ENCODE data around the gene RNF31.

The RNF31 gene

GRCh38 chr14:24181371-24182077 lies 34.2 kb downstream of the RNF31 start:
- H3K4me3 ChIP-seq (ENCODE audit: low read depth, low read length): no peak overlapping the region
- TF ChIP-seq, protein P1, sequence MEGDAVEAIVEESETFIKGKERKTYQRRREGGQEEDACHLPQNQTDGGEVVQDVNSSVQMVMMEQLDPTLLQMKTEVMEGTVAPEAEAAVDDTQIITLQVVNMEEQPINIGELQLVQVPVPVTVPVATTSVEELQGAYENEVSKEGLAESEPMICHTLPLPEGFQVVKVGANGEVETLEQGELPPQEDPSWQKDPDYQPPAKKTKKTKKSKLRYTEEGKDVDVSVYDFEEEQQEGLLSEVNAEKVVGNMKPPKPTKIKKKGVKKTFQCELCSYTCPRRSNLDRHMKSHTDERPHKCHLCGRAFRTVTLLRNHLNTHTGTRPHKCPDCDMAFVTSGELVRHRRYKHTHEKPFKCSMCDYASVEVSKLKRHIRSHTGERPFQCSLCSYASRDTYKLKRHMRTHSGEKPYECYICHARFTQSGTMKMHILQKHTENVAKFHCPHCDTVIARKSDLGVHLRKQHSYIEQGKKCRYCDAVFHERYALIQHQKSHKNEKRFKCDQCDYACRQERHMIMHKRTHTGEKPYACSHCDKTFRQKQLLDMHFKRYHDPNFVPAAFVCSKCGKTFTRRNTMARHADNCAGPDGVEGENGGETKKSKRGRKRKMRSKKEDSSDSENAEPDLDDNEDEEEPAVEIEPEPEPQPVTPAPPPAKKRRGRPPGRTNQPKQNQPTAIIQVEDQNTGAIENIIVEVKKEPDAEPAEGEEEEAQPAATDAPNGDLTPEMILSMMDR (IDR thresholded peaks at IDR 0.05; ENCODE audit: low read depth, low read length): no peak

GRCh38 chr14:24182110-24182882 lies 35.0 kb downstream of the RNF31 start:
- TF ChIP-seq, protein P1 (IDR thresholded peaks at IDR 0.05; ENCODE audit: low read depth, low read length): no peak

DNA sequence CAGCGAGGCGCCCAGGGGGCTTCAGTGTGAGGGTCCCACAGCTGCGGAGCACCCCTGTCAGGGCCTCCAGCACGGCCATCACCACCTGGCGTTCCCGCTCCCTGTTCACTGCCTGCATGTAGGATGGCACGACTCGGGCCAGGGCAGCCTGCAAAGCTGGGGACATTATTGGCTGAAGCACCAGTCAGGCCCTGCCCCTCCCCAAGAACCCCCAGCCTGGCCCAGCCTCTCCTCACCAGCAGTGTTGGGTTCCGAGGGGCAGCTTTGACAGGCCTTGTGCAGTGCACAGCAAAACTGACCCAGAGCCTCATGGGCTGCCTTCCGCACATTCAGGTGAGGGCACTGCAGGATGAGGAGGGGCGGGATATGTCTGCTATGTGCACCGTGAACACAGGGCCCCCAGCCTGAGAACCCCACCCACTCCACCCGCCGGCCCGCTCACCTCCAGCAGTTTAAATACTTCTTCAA lies 35.8 kb downstream of the RNF31 start:
- no peak overlapping the region for H3K4me3 ChIP-seq (ENCODE audit: low read depth, low read length)
- TF ChIP-seq, protein P1 (IDR thresholded peaks at IDR 0.05; ENCODE audit: low read depth, low read length): no peak

More at GRCh38 chr14:24182110-24182882, 35.0 kb downstream of the RNF31 start:
- no peak overlapping the region for H3K4me3 ChIP-seq (ENCODE audit: low read depth, low read length)

DNA sequence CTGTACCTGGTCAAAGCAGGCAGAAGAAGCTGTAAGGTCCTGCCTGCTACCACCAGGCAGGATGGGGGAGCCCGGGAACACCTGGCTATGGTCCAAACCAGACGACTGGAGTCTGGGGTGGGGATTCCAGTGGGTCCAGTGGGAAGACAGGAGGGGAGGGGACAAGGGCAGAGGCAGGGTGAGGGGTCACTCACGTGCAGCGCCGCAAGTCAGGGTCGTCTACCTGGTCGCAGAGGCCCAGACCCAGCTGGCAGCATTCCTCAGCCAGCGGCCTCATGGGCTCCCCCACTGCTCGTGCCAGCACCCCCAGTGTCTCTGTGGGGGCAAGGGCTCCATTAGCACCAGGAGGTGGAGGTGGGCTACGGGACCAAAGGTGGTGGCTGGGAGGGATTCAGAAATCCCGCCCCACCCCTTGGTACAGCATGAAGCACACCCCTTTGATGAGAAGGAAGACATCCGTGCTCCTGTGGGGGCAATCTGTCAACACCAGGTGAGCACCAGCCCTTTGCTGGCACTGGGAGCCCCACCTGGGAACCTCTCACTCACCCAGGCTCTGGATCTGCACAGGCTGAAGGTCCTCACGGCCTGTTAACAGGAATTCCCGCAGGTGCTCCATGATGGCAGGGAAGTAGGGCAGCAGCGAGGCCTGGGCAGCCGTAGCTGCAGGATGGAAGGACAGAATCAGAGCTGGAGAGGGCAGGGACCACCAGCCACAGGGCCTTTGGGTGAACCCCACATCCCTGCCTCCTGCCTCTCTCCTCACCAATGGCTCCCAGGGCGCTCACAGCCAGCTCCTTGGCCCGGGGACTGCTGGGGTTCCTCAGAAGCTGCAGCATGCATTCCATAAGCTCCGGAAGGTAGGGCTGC lies 37.0 kb downstream of the RNF31 start:
- H3K4me3 ChIP-seq (ENCODE audit: low read depth, low read length): no peak overlapping the region
- TF ChIP-seq, protein P1 (IDR thresholded peaks at IDR 0.05; ENCODE audit: low read depth, low read length): no peak

DNA sequence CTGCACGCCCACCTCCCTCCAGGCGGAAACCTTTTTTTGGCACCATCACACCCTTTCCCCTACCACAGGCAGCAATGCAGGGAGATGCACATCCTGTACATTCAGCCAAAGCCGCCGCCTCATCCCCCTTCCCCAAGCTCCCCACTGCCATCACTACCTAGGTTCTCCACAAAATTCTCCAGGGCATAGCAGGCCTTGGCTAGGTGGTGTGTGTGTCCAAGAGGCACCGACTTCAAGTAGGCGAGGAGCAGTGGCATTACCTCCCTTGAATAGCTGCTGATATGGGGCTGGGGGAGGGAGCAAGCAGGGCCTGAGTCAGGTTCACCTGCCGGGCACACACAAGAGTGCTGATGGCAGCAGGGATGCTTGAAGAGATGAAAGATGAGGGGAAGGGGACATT lies 37.7 kb downstream of the RNF31 start:
- H3K4me3 ChIP-seq (ENCODE audit: low read depth, low read length): no peak overlapping the region
- TF ChIP-seq, protein P1 (IDR thresholded peaks at IDR 0.05; ENCODE audit: low read depth, low read length): no peak

DNA sequence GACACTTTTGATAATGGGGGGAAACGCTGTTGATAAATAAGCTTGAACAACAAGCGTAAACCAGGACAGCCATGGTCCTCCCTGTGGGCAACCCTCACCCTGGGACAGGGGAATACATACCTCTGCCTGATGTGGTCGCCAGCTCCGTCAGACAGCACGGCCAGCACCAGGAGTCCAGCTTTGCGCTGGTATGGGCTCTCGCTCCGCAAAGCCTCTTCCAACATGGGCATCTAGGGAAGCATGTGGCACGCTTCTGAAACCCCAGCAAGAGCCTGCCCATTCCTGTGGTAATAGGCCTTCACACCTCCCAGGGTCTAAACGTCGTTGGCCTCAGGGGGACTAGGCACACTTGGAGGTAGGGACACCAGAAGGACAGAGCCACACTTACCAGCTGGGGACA lies 38.4 kb downstream of the RNF31 start:
- no peak overlapping the region for H3K4me3 ChIP-seq (ENCODE audit: low read depth, low read length)
- TF ChIP-seq, protein P1 (IDR thresholded peaks at IDR 0.05; ENCODE audit: low read depth, low read length): no peak
